MG63 (cell line): Measurements from ENCODE around the gene TREH. TPM values are rescaled to one million over a fixed set of nuclear protein-coding genes. Genes with fewer than 3 reads are reported as not detected.
A peak's percentile ranks its signal among the peaks of the same experiment; 100 is the strongest.
"Not testable (repeated sequence)": the region's sequence is repeated elsewhere in the genome, so short reads cannot be mapped to it uniquely, and the experiment has no call there.

ENCODE experiments used
- DNase-seq: peaks from one replicate; pipeline ENCODE4 v3.0.0-alpha.2; 2020
- H3K27me3 ChIP-seq: fragments of 250-450 bp; sonication (Bioruptor Pico); 2 replicates; pipeline ENCODE4 v1.5.1; 2020; ENCODE audit warnings: mild to moderate bottlenecking, moderate library complexity
- H3K36me3 ChIP-seq: fragments of 250-450 bp; sonication (Bioruptor Pico); 2 replicates; pipeline ENCODE4 v1.5.1; 2020; ENCODE audit warnings: mild to moderate bottlenecking, moderate library complexity
- H3K4me3 ChIP-seq: fragments of 250-450 bp; sonication (Bioruptor Pico); 2 replicates; pipeline ENCODE4 v1.5.1; 2020; ENCODE audit warnings: mild to moderate bottlenecking, moderate library complexity
- H3K9me3 ChIP-seq: fragments of 250-450 bp; sonication (Bioruptor Pico); 2 replicates; pipeline ENCODE4 v1.5.1; 2020; ENCODE audit warnings: mild to moderate bottlenecking, moderate library complexity
- total RNA-seq: library from RNA; depleted of rRNA; stranded (reverse); fragments of >200 nt; shearing (Covaris generic); gene quantifications from 2 replicates; pipeline ENCODE4 v1.2.3, GENCODE V29; 2014; ENCODE audit warnings: low replicate concordance

Gene TREH
- total RNA-seq, 1 experiment from 2014 or later: not detected

GRCh38 chr11:118618115-118618990 is 61.1 kb downstream of the TREH start:
- no peaks in the 10 kb centered on the region for H3K9me3 ChIP-seq
- H3K36me3 ChIP-seq: peaks cover 27% of the 10 kb centered on the region
- H3K27me3 ChIP-seq: no peaks in the 10 kb centered on the region
- H3K4me3 ChIP-seq: no peak overlapping the region
- peak; percentile 81 for DNase-seq

- Histone ChIP-seq H3K4me3 (no peak overlapping the region), H3K27me3 (no peaks in the 10 kb centered on the region), H3K36me3 (peaks cover 30% of the 10 kb centered on the region), H3K9me3 (no peaks in the 10 kb centered on the region)
- DNase-seq: no peak
These were observed 63.5 kb downstream of the TREH start for GRCh38 chr11:118615976-118616371.

DNA sequence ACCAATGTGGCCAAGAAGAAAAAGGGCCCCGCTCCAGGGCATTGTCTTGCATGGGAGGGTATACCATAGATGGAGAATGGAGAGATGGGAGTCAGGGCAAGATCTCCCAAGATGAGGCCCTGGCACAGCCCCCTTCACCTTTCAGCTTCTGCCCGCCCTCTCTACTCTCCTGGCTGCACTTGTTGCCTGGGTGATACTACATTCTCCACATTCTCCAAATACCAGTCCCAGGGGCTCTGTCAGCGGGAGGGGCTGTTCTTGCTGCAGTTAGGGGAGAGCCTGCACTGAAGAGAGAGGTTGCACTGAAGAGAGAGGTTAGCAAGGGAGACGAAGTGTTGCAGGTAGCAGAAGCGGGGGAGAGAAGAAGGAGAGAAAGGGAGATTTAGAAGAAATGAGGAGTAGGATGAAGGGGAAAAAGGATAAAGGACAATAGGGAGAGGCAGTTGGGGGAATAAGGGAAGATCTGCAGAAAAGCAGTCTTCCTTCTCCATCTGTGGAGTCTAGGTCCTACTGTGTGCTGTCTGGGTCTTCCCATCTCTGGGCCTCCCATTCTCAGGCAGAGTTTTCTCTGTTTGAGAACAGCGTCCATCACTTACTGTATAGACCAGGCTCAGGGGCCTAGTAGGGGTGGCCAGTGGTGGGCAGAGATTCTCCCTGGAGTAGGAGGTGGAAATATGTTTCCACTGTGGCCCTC is 64.0 kb downstream of the TREH start:
- no peaks in the 10 kb centered on the region for H3K9me3 ChIP-seq
- H3K27me3 ChIP-seq: no peaks in the 10 kb centered on the region
- DNase-seq: no peak
- H3K36me3 ChIP-seq: peaks cover 29% of the 10 kb centered on the region
- H3K4me3 ChIP-seq: no peak overlapping the region

DNA sequence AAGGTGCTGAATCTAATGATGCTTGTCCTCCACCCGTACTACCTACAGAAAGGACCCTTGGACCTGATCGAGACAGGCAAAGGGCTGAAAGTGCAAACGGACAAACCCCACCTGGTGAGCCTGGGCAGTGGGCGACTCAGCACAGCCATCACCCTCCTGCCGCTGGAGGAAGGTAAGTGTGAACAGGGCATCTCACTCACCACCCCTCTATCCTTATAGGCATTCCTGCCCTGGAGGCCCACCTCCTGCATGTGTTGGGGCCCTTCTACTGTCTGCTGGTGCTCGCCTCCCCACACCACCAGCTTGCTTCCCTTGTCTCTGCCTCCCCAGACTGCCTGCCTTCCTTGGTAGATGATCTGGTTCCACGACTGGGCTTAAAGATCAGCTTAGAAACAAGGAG is 64.9 kb downstream of the TREH start:
- Histone ChIP-seq H3K9me3 (no peaks in the 10 kb centered on the region), H3K4me3 (no peak overlapping the region), H3K27me3 (no peaks in the 10 kb centered on the region), H3K36me3 (peaks cover 22% of the 10 kb centered on the region)
- no peak for DNase-seq

DNA sequence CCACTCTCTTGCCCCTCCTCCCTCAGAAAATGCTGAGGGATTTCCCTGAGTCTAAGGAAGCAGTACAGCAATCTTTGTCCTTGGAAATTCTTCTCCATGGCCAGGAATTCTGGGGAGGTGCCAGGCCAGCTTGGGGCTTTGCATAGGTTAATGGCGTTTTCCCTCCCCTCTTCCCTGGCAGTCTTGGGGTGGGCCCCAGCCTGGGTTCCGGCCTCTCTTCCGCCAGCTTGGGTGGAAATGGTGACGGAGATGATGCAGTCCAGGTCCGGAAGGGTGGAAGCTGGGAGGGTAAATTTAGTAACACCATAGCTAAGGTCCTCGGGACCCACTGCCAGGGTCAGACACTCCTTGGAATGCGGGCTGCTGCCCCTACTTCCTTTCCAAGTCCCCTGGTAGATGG is 67.1 kb downstream of the TREH start:
- no peak for DNase-seq
- H3K36me3 ChIP-seq: peaks cover 26% of the 10 kb centered on the region
- no peak overlapping the region for H3K4me3 ChIP-seq
- H3K9me3 ChIP-seq: no peaks in the 10 kb centered on the region
- H3K27me3 ChIP-seq: no peaks in the 10 kb centered on the region

GRCh38 chr11:118611433-118611795 is 68.0 kb downstream of the TREH start:
- peaks cover 21% of the 10 kb centered on the region for H3K36me3 ChIP-seq
- H3K9me3 ChIP-seq, DNase-seq, H3K4me3 ChIP-seq, H3K27me3 ChIP-seq: not testable (repeated sequence)

DNA sequence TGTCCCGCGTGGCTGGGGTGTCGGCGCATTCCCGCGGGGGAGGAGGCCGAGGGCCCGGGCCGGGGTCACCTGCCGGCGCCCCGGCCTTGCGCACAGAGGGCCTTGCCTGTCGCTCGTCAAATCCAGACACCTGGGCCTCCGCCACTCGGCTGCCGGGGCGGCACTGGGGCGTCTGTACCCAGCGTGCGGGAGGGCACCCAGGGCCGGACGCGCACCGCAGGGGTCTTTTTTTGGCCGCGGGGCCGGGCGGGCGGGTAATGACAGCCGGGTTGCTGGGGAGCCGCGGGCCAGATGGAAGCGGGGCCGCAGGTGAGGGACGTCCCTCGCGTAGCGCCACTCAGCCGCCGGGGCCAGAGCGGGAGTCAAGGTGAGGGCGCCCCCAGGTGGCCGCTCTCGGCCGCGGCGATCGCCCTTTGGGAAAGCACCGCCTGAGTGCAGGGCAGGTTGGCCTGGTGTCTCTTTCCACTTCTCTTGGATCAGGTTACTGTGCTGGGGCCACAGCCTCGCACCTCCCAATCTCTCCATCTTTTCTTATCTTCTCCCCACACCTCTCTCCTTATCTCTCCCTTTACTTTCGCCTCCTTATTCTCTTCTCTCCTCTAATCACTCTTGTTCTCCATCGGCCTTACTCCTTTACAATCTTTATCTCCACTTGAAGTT is 68.5 kb downstream of the TREH start:
- no peaks in the 10 kb centered on the region for H3K9me3 ChIP-seq
- no peak overlapping the region for H3K4me3 ChIP-seq
- H3K36me3 ChIP-seq: peaks cover 15% of the 10 kb centered on the region
- DNase-seq: peak; percentile 57
- no peaks in the 10 kb centered on the region for H3K27me3 ChIP-seq

- Histone ChIP-seq H3K27me3 (no peaks in the 10 kb centered on the region), H3K36me3 (peaks cover 13% of the 10 kb centered on the region), H3K4me3 (no peak overlapping the region), H3K9me3 (no peaks in the 10 kb centered on the region)
- no peak for DNase-seq
These were observed 69.2 kb downstream of the TREH start for GRCh38 chr11:118610225-118610772.

DNA sequence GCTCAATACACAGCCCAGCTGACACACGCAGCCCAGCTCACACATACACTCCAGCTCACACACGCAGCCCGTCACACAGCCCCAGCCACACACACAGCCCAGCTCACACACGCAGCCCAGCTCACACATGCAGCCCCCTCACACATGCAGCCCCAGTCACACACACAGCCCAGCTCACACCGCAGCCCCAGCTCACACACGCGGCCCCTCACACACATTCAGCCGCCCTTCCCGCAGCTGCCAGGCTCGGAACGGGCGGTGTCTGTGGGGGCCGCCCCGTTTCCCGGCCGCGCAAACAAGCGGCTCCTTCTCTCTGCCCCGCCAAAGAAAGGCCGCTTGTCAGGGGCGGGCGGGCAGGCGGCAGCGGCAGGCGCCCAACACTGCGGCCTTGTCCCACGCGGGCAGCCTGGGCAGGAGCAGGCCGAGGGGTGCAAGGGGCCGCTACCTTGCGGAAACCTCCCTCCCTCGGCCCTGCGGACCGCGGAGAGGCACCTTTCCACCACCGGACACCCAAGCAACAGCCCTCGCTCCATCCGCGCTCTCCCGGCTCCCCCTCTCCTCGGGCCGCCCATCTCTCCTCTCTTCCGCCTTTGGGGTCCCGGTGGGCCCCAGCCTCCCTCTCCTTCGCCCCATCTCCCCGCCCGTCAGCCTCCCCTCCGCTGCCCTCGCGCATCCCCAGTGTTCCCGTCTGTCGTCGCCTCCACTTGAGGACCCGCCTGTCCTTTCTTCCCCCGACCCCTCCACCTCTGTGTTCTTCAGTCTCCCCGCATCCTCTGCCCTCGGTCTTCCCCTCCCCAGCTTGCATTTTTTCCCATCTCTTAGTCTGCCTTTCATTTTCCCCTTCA is 69.8 kb downstream of the TREH start:
- no peaks in the 10 kb centered on the region for H3K27me3 ChIP-seq
- no peaks in the 10 kb centered on the region for H3K9me3 ChIP-seq
- peaks cover 11% of the 10 kb centered on the region for H3K36me3 ChIP-seq
- no peak for DNase-seq
- no peak overlapping the region for H3K4me3 ChIP-seq

DNA sequence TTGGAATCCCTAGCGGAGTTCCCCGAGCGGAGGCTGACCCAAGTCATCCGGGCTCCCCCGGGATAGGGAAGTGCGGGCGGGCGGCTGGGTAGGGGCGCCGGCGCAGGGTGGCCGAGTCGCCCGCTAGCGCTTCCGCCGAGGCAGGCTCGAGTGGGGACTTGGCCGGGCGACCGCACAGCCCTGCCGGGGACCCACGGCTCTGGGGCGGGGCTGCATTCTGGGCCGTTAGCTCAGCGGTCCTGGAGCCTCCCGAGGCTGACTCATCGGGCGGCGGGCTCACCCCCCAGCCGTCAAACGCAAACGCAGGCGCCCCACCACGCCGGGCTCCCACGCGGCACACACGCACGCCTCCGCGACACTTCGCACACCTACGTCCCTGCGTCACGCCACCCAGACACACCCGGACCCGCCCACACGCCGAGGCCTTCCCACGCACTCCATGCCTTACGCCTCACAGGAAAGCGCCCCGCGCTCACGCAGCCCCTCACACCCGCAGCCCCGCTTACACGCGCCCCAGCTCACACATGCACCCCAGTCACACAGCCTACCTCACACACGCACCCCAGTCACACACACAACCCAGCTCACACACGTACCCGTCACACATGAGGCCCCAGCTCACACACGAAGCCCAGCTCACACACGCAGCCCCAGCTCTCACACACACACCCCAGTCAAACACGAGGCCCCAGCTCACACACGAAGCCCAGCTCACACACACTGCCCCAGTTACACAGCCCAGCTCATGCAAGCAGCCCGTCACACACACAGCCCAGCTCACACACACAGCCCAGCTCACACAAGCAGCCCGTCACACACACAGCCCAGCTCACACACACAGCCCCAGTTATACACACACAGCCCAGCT is 70.9 kb downstream of the TREH start:
- Histone ChIP-seq H3K9me3 (no peaks in the 10 kb centered on the region), H3K27me3 (no peaks in the 10 kb centered on the region), H3K36me3 (peaks cover 7% of the 10 kb centered on the region), H3K4me3 (peak overlapping the region; percentile 84)
- peak; percentile 86 for DNase-seq

DNA sequence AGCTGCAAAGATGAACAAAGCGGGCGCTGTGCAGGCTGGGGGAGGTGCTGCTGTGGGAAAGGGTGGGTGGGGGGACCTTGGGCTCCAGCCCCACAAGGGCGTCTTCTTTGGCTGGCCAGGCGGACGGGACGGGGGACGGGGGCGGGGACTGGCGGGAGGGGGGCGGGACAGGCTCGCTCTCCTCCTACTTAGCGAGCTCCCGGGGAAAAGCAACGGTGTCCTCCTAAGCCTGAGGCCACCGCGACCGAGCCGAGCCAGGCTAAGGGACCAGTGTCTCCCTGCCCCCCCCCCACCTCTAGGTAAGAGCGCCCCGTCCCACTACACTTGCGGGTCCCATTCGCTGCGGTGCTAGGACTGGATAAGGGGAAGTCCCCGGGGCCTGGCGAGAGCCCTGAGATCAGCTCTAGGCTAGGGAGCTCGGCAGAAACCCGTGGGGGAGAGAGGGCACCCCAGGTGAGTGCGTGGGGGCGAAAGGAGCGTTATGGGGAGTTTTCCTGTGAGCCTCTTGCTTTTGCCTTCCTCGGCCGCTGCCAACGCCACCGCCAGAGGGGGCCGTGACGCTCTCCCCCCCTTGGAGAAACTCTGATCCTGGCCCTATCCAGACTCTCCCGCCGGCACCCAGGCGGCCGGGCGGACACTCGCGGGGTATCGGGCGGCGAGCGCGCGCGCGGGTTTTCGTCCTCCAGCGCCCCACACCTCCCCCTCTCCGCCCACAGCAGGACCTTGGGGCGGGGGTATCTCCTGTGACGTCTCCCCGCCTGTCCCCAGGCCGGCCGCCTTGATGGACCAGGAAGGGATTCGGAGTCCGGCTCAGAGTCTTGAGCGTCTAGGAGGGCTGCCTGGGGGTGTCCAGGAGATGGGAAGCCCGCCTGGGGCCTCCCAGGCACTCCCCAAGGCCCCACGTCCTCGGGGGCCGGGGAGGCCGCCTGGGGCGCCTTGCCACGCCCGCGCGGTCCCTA is 71.8 kb downstream of the TREH start, which contains the start of gene PHLDB1:
Gene PHLDB1, plus strand, starts transcription at position 215 of the 959 bp plus-strand sequence. CDS start 6,222 bp downstream, outside the sequence.
- Histone ChIP-seq H3K4me3 (peak within 1 kb of the TSS; percentile 84), H3K27me3 (no peaks in the 10 kb centered on the region), H3K9me3 (no peaks in the 10 kb centered on the region), H3K36me3 (peaks cover 12% of the 10 kb centered on the region)
- DNase-seq: peak; percentile 72
